GM12878 (cell line): ENCODE results near the gene ZFAND2A. TPM values are rescaled to one million over a fixed set of nuclear protein-coding genes. Genes with fewer than 3 reads are reported as not detected.

Experiments used
- ASH2L ChIP-seq: fragments of 300-600, 200-600 bp; sonication (generic); IDR thresholded peaks from 2 replicates; pipeline ENCODE4 v1.6.1; 2017; ENCODE audit warnings: low read depth, mild to moderate bottlenecking, borderline replicate concordance
- BACH1 ChIP-seq: fragments of 450-650 bp; IDR thresholded peaks from 2 replicates; pipeline ENCODE4 v1.6.1; 2017; ENCODE audit warnings: mild to moderate bottlenecking, borderline replicate concordance
- BHLHE40 ChIP-seq, 2 experiments: fragments of 450-650 bp in 1 of 2; IDR thresholded peaks; 2 replicates each; pipeline ENCODE4 v1.6.1; 2011 to 2017; ENCODE audit warnings: low read depth in 2 of 2, borderline replicate concordance in 1 of 2, improper control_type of control experiment in 1 of 2, low read length in 1 of 2, mild to moderate bottlenecking in 1 of 2
- E4F1 ChIP-seq: fragments of 450-650 bp; IDR thresholded peaks from 2 replicates; pipeline ENCODE4 v1.6.1; 2018; ENCODE audit warnings: borderline replicate concordance, mild to moderate bottlenecking; ENCODE audit not compliant: partially characterized antibody
- IRF4 ChIP-seq: IDR thresholded peaks from 2 replicates; pipeline ENCODE4 v1.6.1; 2011; ENCODE audit warnings: low read depth, low read length
- JUNB ChIP-seq: IDR thresholded peaks from 2 replicates; pipeline ENCODE4 v1.6.1; 2016; ENCODE audit warnings: antibody characterized with exemption, mild to moderate bottlenecking
- MEF2B ChIP-seq: fragments of 450-650 bp; IDR thresholded peaks from 2 replicates; pipeline ENCODE4 v1.6.1; 2018; ENCODE audit warnings: mild to moderate bottlenecking, moderate library complexity; ENCODE audit not compliant: partially characterized antibody, poor library complexity, severe bottlenecking
- MYC ChIP-seq: IDR thresholded peaks from 2 replicates; pipeline ENCODE4 v1.6.1; 2011; ENCODE audit warnings: mild to moderate bottlenecking, low read length, moderate library complexity, inconsistent platforms; ENCODE audit not compliant: insufficient read depth, insufficient replicate concordance, insufficient read length, severe bottlenecking
- NFYA ChIP-seq: IDR thresholded peaks from 2 replicates; pipeline ENCODE4 v1.6.1; 2011; ENCODE audit warnings: low read depth, mild to moderate bottlenecking, low read length, improper control_type of control experiment, borderline replicate concordance
- NFYB ChIP-seq: IDR thresholded peaks from 2 replicates; pipeline ENCODE4 v1.6.1; 2011; ENCODE audit warnings: low read depth, mild to moderate bottlenecking, low read length, improper control_type of control experiment, moderate library complexity; ENCODE audit not compliant: insufficient read depth
- NR2C1 ChIP-seq: fragments of 450-650 bp; IDR thresholded peaks from 2 replicates; pipeline ENCODE4 v1.6.1; 2017; ENCODE audit warnings: antibody characterized with exemption, mild to moderate bottlenecking, moderate library complexity
- POLR2AphosphoS5 ChIP-seq: IDR thresholded peaks from 2 replicates; pipeline ENCODE4 v1.6.1; 2011; ENCODE audit warnings: mild to moderate bottlenecking, low read length, inconsistent platforms
- RAD51 ChIP-seq: fragments of 450-650 bp; IDR thresholded peaks from 2 replicates; pipeline ENCODE4 v1.6.1; 2016; ENCODE audit warnings: moderate library complexity, mild to moderate bottlenecking, inconsistent platforms
- RELA ChIP-seq: fragments of 450-650 bp; IDR thresholded peaks from 2 replicates; pipeline ENCODE4 v1.8.0; 2014; ENCODE audit warnings: borderline replicate concordance; ENCODE audit not compliant: partially characterized antibody
- SIN3A ChIP-seq: IDR thresholded peaks from 2 replicates; pipeline ENCODE4 v1.6.1; 2012; ENCODE audit warnings: low read depth, low read length, improper control_type of control experiment
- SMARCA5 ChIP-seq: fragments of 450-650 bp; IDR thresholded peaks from 2 replicates; pipeline ENCODE4 v1.6.1; 2017; ENCODE audit warnings: mild to moderate bottlenecking
- SP1 ChIP-seq: IDR thresholded peaks from one replicate; pipeline ENCODE4 v1.6.1; 2011; ENCODE audit warnings: low read depth, low read length
- SPI1 ChIP-seq: IDR thresholded peaks from 2 replicates; pipeline ENCODE4 v1.6.1; 2011; ENCODE audit warnings: low read depth, mild to moderate bottlenecking, low read length, moderate library complexity, borderline replicate concordance; ENCODE audit not compliant: insufficient read depth
- STAT3 ChIP-seq: IDR thresholded peaks from 2 replicates; pipeline ENCODE4 v1.6.1; 2011; ENCODE audit warnings: low read depth, low read length, improper control_type of control experiment
- YBX1 ChIP-seq: fragments of 450-650 bp; IDR thresholded peaks from 2 replicates; pipeline ENCODE4 v1.6.1; 2016; ENCODE audit warnings: antibody characterized with exemption
- ZBTB11 ChIP-seq: fragments of 450-650 bp; formaldehyde crosslinking; IDR thresholded peaks from 2 replicates; pipeline ENCODE4 v1.5.0; 2022; ENCODE audit warnings: mild to moderate bottlenecking, missing genetic modification characterization
- ZNF24 ChIP-seq: fragments of 450-650 bp; IDR thresholded peaks from 2 replicates; pipeline ENCODE4 v1.6.1; 2017; ENCODE audit warnings: antibody characterized with exemption, mild to moderate bottlenecking
- polyA plus RNA-seq, 11 experiments: library from polyadenylated mRNA; depleted of rRNA in 4 of 11; unstranded in 6 of 11; stranded (reverse) in 5 of 11; fragments of >200 nt; fragmentation: Nextera tagmentation in 4 of 11; fragmentation: Illumina TruSeq in 1 of 11; extraction: Ambion mirVana in 4 of 11; extraction: Trizol in 1 of 11; gene quantifications; 1 replicate in 1 of 11; 2 replicates in 10 of 11; pipeline versions ENCODE4 v1.2.1 to v1.2.3, GENCODE V29; 2011 to 2016; ENCODE audit warnings: inconsistent platforms in 2 of 11, missing spikeins in 2 of 11, low read depth in 1 of 11
- total RNA-seq, 4 experiments: library from RNA; depleted of rRNA in 3 of 4; stranded (reverse); fragments of >200 nt in 3 of 4; fragmentation: Illumina TruSeq in 1 of 4; extraction: Trizol in 1 of 4; gene quantifications; 2 replicates each; pipeline versions ENCODE4 v1.2.1 to v1.2.3, GENCODE V29; 2013 to 2021
- TF ChIP-seq, protein P1 (sequence below): IDR thresholded peaks from 2 replicates; pipeline ENCODE4 v1.6.1; 2011; ENCODE audit warnings: borderline replicate concordance, low read depth, mild to moderate bottlenecking, moderate library complexity, low read length; ENCODE audit not compliant: insufficient read depth, poor library complexity, severe bottlenecking

Gene ZFAND2A
- total and polyA plus RNA-seq, 10 of the 15 experiments (the other 5 are each of a cell fraction or from before 2014, with no cell fraction given), result 14.8 to 39.9 (median 20.8) TPM

DNA sequence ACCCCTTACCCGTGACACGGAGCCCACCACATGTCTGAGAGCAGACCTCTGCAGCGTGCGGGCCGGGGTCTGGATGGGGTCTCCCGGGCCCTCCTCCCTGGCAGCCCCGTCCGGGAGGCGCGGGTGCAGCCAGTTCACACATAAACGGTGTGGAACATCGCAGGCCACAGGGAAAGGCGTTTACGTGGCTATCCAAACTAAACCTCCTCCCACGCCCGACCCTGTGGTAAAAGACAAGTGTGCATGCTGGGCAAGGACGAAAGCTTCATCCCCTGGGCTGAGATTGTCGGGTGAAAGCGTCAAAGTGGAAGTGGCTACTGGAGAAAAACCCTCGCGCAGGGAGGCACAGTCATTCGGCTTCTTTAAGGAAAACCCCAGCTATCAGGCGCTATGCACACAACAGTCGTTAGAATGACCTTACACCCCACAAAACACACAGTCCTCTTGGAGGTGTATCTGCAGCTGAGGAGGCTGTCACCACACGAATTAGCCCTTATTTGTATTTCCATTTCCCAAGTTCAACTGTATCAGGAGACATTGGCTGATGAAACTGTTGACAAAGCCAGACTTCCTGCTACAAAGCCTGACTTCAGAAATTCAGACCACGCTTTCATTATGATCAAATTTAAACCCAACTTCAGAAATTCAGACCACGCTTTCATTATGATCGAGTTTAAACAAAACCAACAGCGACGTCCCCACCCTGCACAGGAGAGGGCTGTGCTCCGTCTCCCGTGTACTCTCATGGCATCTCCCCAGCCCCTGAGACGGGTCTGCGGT, 56.8 kb downstream of the ZFAND2A start (continued):
- TF ChIP-seq ZBTB11 (CRISPR knock-in tag) (no peak), MYC (no peak), SPI1 (peak; percentile 84), STAT3 (0 out of 2 replicates have a peak, but pooled peaks have one; percentile 51), BHLHE40 (IDR thresholded peaks at IDR 0.05; ENCODE audit: borderline replicate concordance in 1 of 2, low read depth in 2 of 2, low read length in 1 of 2) (peak; percentile 44 to 62; a peak in 3 of 4 replicates), RAD51 (no peak), YBX1 (no peak), JUNB (peak; percentile 92), IRF4 (peak; percentile 54; the same call in 1 of the 2 replicates), RELA (peak; percentile 64), MEF2B (peak; percentile 25), SMARCA5 (peak; percentile 72; the same call in 1 of the 2 replicates), ASH2L (no peak), NFYA (no peak), BACH1 (peak; percentile 78), NFYB (no peak), SP1 (no peak), SIN3A (no peak), POLR2AphosphoS5 (peak; percentile 59; the same call in 1 of the 2 replicates), E4F1 (no peak), NR2C1 (no peak; the same call in 1 of the 2 replicates), ZNF24 (no peak)
- TF ChIP-seq, protein P1, sequence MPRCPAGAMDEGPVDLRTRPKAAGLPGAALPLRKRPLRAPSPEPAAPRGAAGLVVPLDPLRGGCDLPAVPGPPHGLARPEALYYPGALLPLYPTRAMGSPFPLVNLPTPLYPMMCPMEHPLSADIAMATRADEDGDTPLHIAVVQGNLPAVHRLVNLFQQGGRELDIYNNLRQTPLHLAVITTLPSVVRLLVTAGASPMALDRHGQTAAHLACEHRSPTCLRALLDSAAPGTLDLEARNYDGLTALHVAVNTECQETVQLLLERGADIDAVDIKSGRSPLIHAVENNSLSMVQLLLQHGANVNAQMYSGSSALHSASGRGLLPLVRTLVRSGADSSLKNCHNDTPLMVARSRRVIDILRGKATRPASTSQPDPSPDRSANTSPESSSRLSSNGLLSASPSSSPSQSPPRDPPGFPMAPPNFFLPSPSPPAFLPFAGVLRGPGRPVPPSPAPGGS, result no peak
